ENCODE results near the gene PRDM1.
A peak's percentile ranks its signal among the peaks of the same experiment; 100 is the strongest.

PRDM1 gene

GRCh38 chr6:106141441-106142237, 55.5 kb downstream of the PRDM1 start:
- H3K4me3 ChIP-seq (ENCODE audit: low read length, poor library complexity, severe bottlenecking), result peak overlapping the region; percentile 58
- H3K9me3 ChIP-seq (ENCODE audit: insufficient read depth, low read depth, low read length), result no peaks in the 10 kb centered on the region
- peaks cover 3% of the 10 kb centered on the region; the same call in 1 of the 2 replicates for H3F3A ChIP-seq (ENCODE audit: low read depth)
- H3K79me2 ChIP-seq (ENCODE audit: insufficient read depth, low read length), result no peaks in the 10 kb centered on the region
- H3K36me3 ChIP-seq (ENCODE audit: insufficient read depth, low read length), result no peaks in the 10 kb centered on the region
- H3K4me2 ChIP-seq (ENCODE audit: low read depth, low read length, poor library complexity, severe bottlenecking), result peak overlapping the region; percentile 78
- H3K4me1 ChIP-seq (ENCODE audit: insufficient read depth, low read length, poor library complexity, severe bottlenecking), result peaks cover 28% of the 10 kb centered on the region
- H3K9me2 ChIP-seq (replicated peaks; ENCODE audit: low read depth, low read length), result no peaks in the 10 kb centered on the region
- TF ChIP-seq EZH2phosphoT487 (IDR thresholded peaks at IDR 0.05; ENCODE audit: borderline replicate concordance), result no peak
- no peak for TF ChIP-seq CTCF (conservative IDR thresholded peaks at IDR 0.05; ENCODE audit: low read length)
- H3K27me3 ChIP-seq (ENCODE audit: insufficient read depth, low read length, poor library complexity, severe bottlenecking), result no peaks in the 10 kb centered on the region
- peak overlapping the region; percentile 44 for H2AFZ ChIP-seq (ENCODE audit: low read length)
- no peaks in the 10 kb centered on the region for H4K20me1 ChIP-seq (ENCODE audit: insufficient read depth, low read length, poor library complexity, severe bottlenecking)
- H3K9ac ChIP-seq (ENCODE audit: low read depth, low read length, poor library complexity, severe bottlenecking), result peak overlapping the region; percentile 48

- Histone ChIP-seq H3K9ac (ENCODE audit: low read depth, low read length, poor library complexity, severe bottlenecking) (peak overlapping the region; percentile 48), H3K9me2 (replicated peaks; ENCODE audit: low read depth, low read length) (no peaks in the 10 kb centered on the region), H3K36me3 (ENCODE audit: insufficient read depth, low read length) (no peaks in the 10 kb centered on the region), H3K4me3 (ENCODE audit: low read length, poor library complexity, severe bottlenecking) (no peak overlapping the region), H3F3A (ENCODE audit: low read depth) (peaks cover 3% of the 10 kb centered on the region; the same call in 1 of the 2 replicates), H3K27me3 (ENCODE audit: insufficient read depth, low read length, poor library complexity, severe bottlenecking) (no peaks in the 10 kb centered on the region), H3K9me3 (ENCODE audit: insufficient read depth, low read depth, low read length) (no peaks in the 10 kb centered on the region), H3K4me1 (ENCODE audit: insufficient read depth, low read length, poor library complexity, severe bottlenecking) (peaks cover 32% of the 10 kb centered on the region), H2AFZ (ENCODE audit: low read length) (0 out of 2 replicates have a peak overlapping the region, but pooled peaks have one; percentile 44), H3K79me2 (ENCODE audit: insufficient read depth, low read length) (no peaks in the 10 kb centered on the region), H3K4me2 (ENCODE audit: low read depth, low read length, poor library complexity, severe bottlenecking) (peak overlapping the region; percentile 78), H4K20me1 (ENCODE audit: insufficient read depth, low read length, poor library complexity, severe bottlenecking) (no peaks in the 10 kb centered on the region)
- no peak for TF ChIP-seq EZH2phosphoT487 (IDR thresholded peaks at IDR 0.05; ENCODE audit: borderline replicate concordance)
- no peak for TF ChIP-seq CTCF (conservative IDR thresholded peaks at IDR 0.05; ENCODE audit: low read length)
These were observed 56.8 kb downstream of the PRDM1 start for GRCh38 chr6:106142876-106143431.

GRCh38 chr6:106143665-106144064, 57.5 kb downstream of the PRDM1 start:
- TF ChIP-seq CTCF (conservative IDR thresholded peaks at IDR 0.05; ENCODE audit: low read length), result no peak
- no peak for TF ChIP-seq EZH2phosphoT487 (IDR thresholded peaks at IDR 0.05; ENCODE audit: borderline replicate concordance)
- Histone ChIP-seq H3K79me2 (ENCODE audit: insufficient read depth, low read length) (no peaks in the 10 kb centered on the region), H3K9me2 (replicated peaks; ENCODE audit: low read depth, low read length) (no peaks in the 10 kb centered on the region), H3K4me1 (ENCODE audit: insufficient read depth, low read length, poor library complexity, severe bottlenecking) (peaks cover 32% of the 10 kb centered on the region), H3K4me3 (ENCODE audit: low read length, poor library complexity, severe bottlenecking) (no peak overlapping the region), H3F3A (ENCODE audit: low read depth) (peaks cover 3% of the 10 kb centered on the region; the same call in 1 of the 2 replicates), H3K36me3 (ENCODE audit: insufficient read depth, low read length) (no peaks in the 10 kb centered on the region), H3K9ac (ENCODE audit: low read depth, low read length, poor library complexity, severe bottlenecking) (no peak overlapping the region), H3K4me2 (ENCODE audit: low read depth, low read length, poor library complexity, severe bottlenecking) (no peak overlapping the region), H2AFZ (ENCODE audit: low read length) (no peak overlapping the region), H3K27me3 (ENCODE audit: insufficient read depth, low read length, poor library complexity, severe bottlenecking) (no peaks in the 10 kb centered on the region), H4K20me1 (ENCODE audit: insufficient read depth, low read length, poor library complexity, severe bottlenecking) (no peaks in the 10 kb centered on the region), H3K9me3 (ENCODE audit: insufficient read depth, low read depth, low read length) (no peaks in the 10 kb centered on the region)

Data from Loucy (cell line).